Body of pancreas (tissue), 4 donors: ENCODE measurements around the gene PPP4R2.
A peak's percentile ranks its signal among the peaks of the same experiment; 100 is the strongest.

Experiments used
- CTCF ChIP-seq, 7 experiments: fragments of 450-650 bp in 4 of 7; fragments of 200-600 bp in 3 of 7; sonication (generic) in 3 of 7; IDR thresholded peaks; one replicate each; pipeline ENCODE4 v1.5.1; 2016 to 2019; ENCODE audit warnings: antibody characterized with exemption in 7 of 7
- POLR2A ChIP-seq, 3 donors: fragments of 450-650 bp; IDR thresholded peaks; one replicate each; pipeline ENCODE4 v1.6.1; 2016; ENCODE audit warnings: antibody characterized with exemption in 3 of 3, mild to moderate bottlenecking in 2 of 3

DNA sequence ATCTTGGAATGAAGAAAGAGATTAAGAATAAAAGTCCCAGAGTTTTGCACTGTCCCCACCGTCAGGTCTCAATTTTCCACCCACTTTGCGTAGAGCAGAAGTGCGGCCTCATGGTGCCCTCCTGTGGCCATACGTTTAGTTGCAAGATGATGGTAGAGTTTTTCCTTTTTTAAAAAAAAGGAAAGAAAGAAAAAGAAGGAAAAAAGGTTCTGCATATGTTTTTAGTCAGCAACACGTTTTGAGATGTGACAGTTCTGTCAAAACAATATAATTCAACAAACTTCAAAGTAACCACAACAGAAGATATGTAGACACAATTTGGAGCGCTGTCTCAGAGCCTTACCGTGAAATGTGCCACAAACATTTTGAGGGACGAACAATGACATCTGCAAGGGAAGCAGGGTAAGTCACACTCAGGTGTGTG lies 89.5 kb downstream of the PPP4R2 start:
- no peak for TF ChIP-seq POLR2A (IDR thresholded peaks at IDR 0.05)
- peak; percentile 44 to 82 (median 76) for TF ChIP-seq CTCF (IDR thresholded peaks at IDR 0.05)
